SU-DHL-6 (cell line): ENCODE results near the gene SNX22.

ENCODE experiments used
- H2AFZ ChIP-seq: fragments of 200-600 bp; sonication (generic); 2 replicates; pipeline ENCODE4 v1.6.1; 2014; ENCODE audit warnings: low read depth, mild to moderate bottlenecking, moderate library complexity, mixed read lengths, antibody characterized with exemption, low read length; ENCODE audit not compliant: severe bottlenecking
- H3F3A ChIP-seq: fragments of 200-600 bp; shearing (Covaris generic); 2 replicates; pipeline ENCODE4 v1.6.0; 2016; ENCODE audit warnings: antibody characterized with exemption, mild to moderate bottlenecking; ENCODE audit not compliant: insufficient read depth
- H3K27ac ChIP-seq: fragments of 200-600 bp; sonication (generic); 2 replicates; pipeline ENCODE4 v1.5.1; 2016; ENCODE audit warnings: low read depth, mild to moderate bottlenecking, low read length, moderate library complexity, mixed read lengths
- H3K27me3 ChIP-seq: fragments of 200-600 bp; sonication (generic), shearing (Covaris generic); 2 replicates; pipeline ENCODE4 v1.6.0; 2014; ENCODE audit warnings: mild to moderate bottlenecking, low read length
- H3K36me3 ChIP-seq: fragments of 200-600 bp; sonication (generic); 2 replicates; pipeline ENCODE4 v1.6.1; 2014; ENCODE audit warnings: mild to moderate bottlenecking, low read length, mixed read lengths
- H3K4me2 ChIP-seq: fragments of 300-600, 200-600 bp; shearing (Covaris generic), sonication (generic); 2 replicates; pipeline ENCODE4 v1.6.0; 2014; ENCODE audit warnings: low read length, low read depth, mild to moderate bottlenecking; ENCODE audit not compliant: poor library complexity, severe bottlenecking
- H3K4me3 ChIP-seq: fragments of 200-600 bp; sonication (generic); 2 replicates; pipeline ENCODE4 v1.5.1; 2014; ENCODE audit warnings: antibody characterized with exemption, low read length, mild to moderate bottlenecking, mixed read lengths; ENCODE audit not compliant: insufficient read depth, poor library complexity, severe bottlenecking
- H3K79me2 ChIP-seq: fragments of 200-600 bp; sonication (generic); 2 replicates; pipeline ENCODE4 v1.6.1; 2014; ENCODE audit warnings: mild to moderate bottlenecking, low read length, moderate library complexity; ENCODE audit not compliant: insufficient read depth
- H3K9ac ChIP-seq: fragments of 200-600 bp; sonication (generic); 2 replicates; pipeline ENCODE4 v1.7.0; 2014; ENCODE audit warnings: mild to moderate bottlenecking, low read length
- H3K9me2 ChIP-seq: fragments of 200-600 bp; sonication (generic); replicated peaks from 2 replicates; pipeline ENCODE4 v1.6.1; 2014; ENCODE audit warnings: low read length; ENCODE audit not compliant: insufficient read depth
- H3K9me3 ChIP-seq: fragments of 200-600 bp; sonication (generic); 2 replicates; pipeline ENCODE4 v1.6.1; 2014; ENCODE audit warnings: low read length, mixed read lengths; ENCODE audit not compliant: insufficient read depth
- H4K20me1 ChIP-seq: fragments of 200-600 bp; sonication (generic); 2 replicates; pipeline ENCODE4 v1.6.1; 2014; ENCODE audit warnings: low read depth, mild to moderate bottlenecking, antibody characterized with exemption, low read length, moderate library complexity, mixed read lengths
- CTCF ChIP-seq: fragments of 200-600 bp; sonication (generic); IDR thresholded peaks from one replicate; pipeline ENCODE4 v1.5.1; 2017; ENCODE audit warnings: antibody characterized with exemption, mild to moderate bottlenecking, low read length, moderate library complexity; ENCODE audit not compliant: insufficient read depth, poor library complexity, severe bottlenecking
- EZH2phosphoT487 ChIP-seq: fragments of 200-600 bp; sonication (generic), shearing (Covaris generic); conservative IDR thresholded peaks from 2 replicates; pipeline ENCODE4 v1.6.1; 2018; ENCODE audit warnings: mild to moderate bottlenecking, antibody characterized with exemption, low read length, moderate library complexity, mixed read lengths

Gene SNX22

GRCh38 chr15:64151727-64152506 is at the start of gene SNX22:
Gene SNX22 (plus strand): TSS chr15:64151731. CDS start chr15:64151776, 45 bp downstream.
- peak within 1 kb of the TSS; percentile 95 for H3K27ac ChIP-seq
- TF ChIP-seq CTCF (no peak), EZH2phosphoT487 (no peak)
- H3K4me3 ChIP-seq, result peak within 1 kb of the TSS; percentile 67
- peak within 1 kb of the TSS; percentile 83 for H3K9ac ChIP-seq
- H3F3A ChIP-seq, result peaks cover 44% of the 10 kb centered on the region
- H3K4me2 ChIP-seq, result peak within 1 kb of the TSS; percentile 86
- H3K9me3 ChIP-seq, result no peaks in the 10 kb centered on the region
- no peaks in the 10 kb centered on the region for H3K79me2 ChIP-seq
- H3K36me3 ChIP-seq, result no peaks in the 10 kb centered on the region
- no peaks in the 10 kb centered on the region for H3K27me3 ChIP-seq
- peak within 1 kb of the TSS; percentile 75 for H2AFZ ChIP-seq
- no peaks in the 10 kb centered on the region for H3K9me2 ChIP-seq
- no peaks in the 10 kb centered on the region for H4K20me1 ChIP-seq

GRCh38 chr15:64102497-64102896 is 49.0 kb upstream of the SNX22 start:
- H3K36me3 ChIP-seq, result no peaks in the 10 kb centered on the region
- H3K79me2 ChIP-seq, result peaks cover 99% of the 10 kb centered on the region
- no peak overlapping the region for H2AFZ ChIP-seq
- no peak overlapping the region for H3K4me2 ChIP-seq
- H3K9me3 ChIP-seq, result no peaks in the 10 kb centered on the region
- H4K20me1 ChIP-seq, result peaks cover 13% of the 10 kb centered on the region; the same call in 1 of the 2 replicates
- no peak overlapping the region for H3K4me3 ChIP-seq
- no peaks in the 10 kb centered on the region for H3K9me2 ChIP-seq
- H3F3A ChIP-seq, result peaks cover 5% of the 10 kb centered on the region; the same call in 1 of the 2 replicates
- no peak overlapping the region for H3K9ac ChIP-seq
- no peak overlapping the region for H3K27ac ChIP-seq
- TF ChIP-seq EZH2phosphoT487, result no peak
- TF ChIP-seq CTCF, result no peak
- H3K27me3 ChIP-seq, result no peaks in the 10 kb centered on the region

- no peaks in the 10 kb centered on the region for H3K9me2 ChIP-seq
- peaks cover 13% of the 10 kb centered on the region; the same call in 1 of the 2 replicates for H4K20me1 ChIP-seq
- H3K36me3 ChIP-seq, result no peaks in the 10 kb centered on the region
- H2AFZ ChIP-seq, result no peak overlapping the region
- H3K27me3 ChIP-seq, result no peaks in the 10 kb centered on the region
- H3F3A ChIP-seq, result no peaks in the 10 kb centered on the region
- no peak overlapping the region for H3K4me2 ChIP-seq
- H3K79me2 ChIP-seq, result peaks cover 96% of the 10 kb centered on the region
- TF ChIP-seq CTCF (no peak), EZH2phosphoT487 (no peak)
- H3K4me3 ChIP-seq, result no peak overlapping the region
- no peak overlapping the region for H3K9ac ChIP-seq
- H3K9me3 ChIP-seq, result no peaks in the 10 kb centered on the region
- no peak overlapping the region for H3K27ac ChIP-seq
These were observed 46.3 kb upstream of the SNX22 start for GRCh38 chr15:64105113-64105704.
